GM21423 (cell line): ENCODE results near the gene SYCP3.
"Not testable (repeated sequence)": the region's sequence is repeated elsewhere in the genome, so short reads cannot be mapped to it uniquely, and the experiment has no call there.

Experiments used
- ATAC-seq: cut with Tn5 transposase; IDR thresholded peaks from one replicate; pipeline ENCODE4 v1.9.1; 2021; ENCODE audit warnings: mild to moderate bottlenecking, moderate library complexity; ENCODE audit not compliant: unreplicated experiment

The SYCP3 gene

GRCh38 chr12:101761350-101761749, 22.1 kb upstream of the SYCP3 start:
- ATAC-seq, result no peak

GRCh38 chr12:101759396-101760047, 20.3 kb upstream of the SYCP3 start:
- peak; percentile 60 for ATAC-seq

GRCh38 chr12:101750152-101750551, 10.9 kb upstream of the SYCP3 start:
- ATAC-seq, result no peak

GRCh38 chr12:101749657-101750056, 10.4 kb upstream of the SYCP3 start:
- ATAC-seq, result no peak

GRCh38 chr12:101748907-101749306, 9.6 kb upstream of the SYCP3 start:
- no peak for ATAC-seq

GRCh38 chr12:101747697-101748096, 8.4 kb upstream of the SYCP3 start:
- ATAC-seq, result no peak

GRCh38 chr12:101746661-101747060, 7.4 kb upstream of the SYCP3 start:
- ATAC-seq, result no peak

GRCh38 chr12:101746196-101746595, 6.9 kb upstream of the SYCP3 start:
- ATAC-seq, result no peak

GRCh38 chr12:101745481-101745880, 6.2 kb upstream of the SYCP3 start:
- ATAC-seq, result no peak

- ATAC-seq, result peak; percentile 96
These were observed 4.6 kb upstream of the SYCP3 start for GRCh38 chr12:101743724-101744472.

- ATAC-seq, result peak; percentile 3
These were observed 4.0 kb upstream of the SYCP3 start for GRCh38 chr12:101743242-101743641.

- ATAC-seq, result no peak
These were observed 1.7 kb upstream of the SYCP3 start for GRCh38 chr12:101740980-101741379.

- no peak for ATAC-seq
These were observed 1.3 kb upstream of the SYCP3 start for GRCh38 chr12:101740566-101740965.

- no peak for ATAC-seq
These were observed 1.8 kb downstream of the SYCP3 start for GRCh38 chr12:101737476-101737875.

- not testable (repeated sequence) for ATAC-seq
These were observed 4.8 kb downstream of the SYCP3 start for GRCh38 chr12:101734482-101734881.

- no peak for ATAC-seq
These were observed 6.1 kb downstream of the SYCP3 start for GRCh38 chr12:101733166-101733565.

GRCh38 chr12:101732318-101732717, 6.9 kb downstream of the SYCP3 start:
- ATAC-seq, result no peak

GRCh38 chr12:101729842-101730241, 9.4 kb downstream of the SYCP3 start:
- no peak for ATAC-seq

- ATAC-seq, result no peak
These were observed 12.2 kb downstream of the SYCP3 start for GRCh38 chr12:101727098-101727497.

- no peak for ATAC-seq
These were observed 16.9 kb downstream of the SYCP3 start for GRCh38 chr12:101722392-101722791.

GRCh38 chr12:101720118-101720517, 19.1 kb downstream of the SYCP3 start:
- no peak for ATAC-seq

- no peak for ATAC-seq
These were observed 19.7 kb downstream of the SYCP3 start for GRCh38 chr12:101719566-101719965.
